H9 (cell line): ENCODE results near the gene HAPLN1. TPM values are rescaled to one million over a fixed set of nuclear protein-coding genes. Genes with fewer than 3 reads are reported as not detected.

Source experiments
- DNase-seq: peaks from one replicate; pipeline ENCODE4 v3.0.0-alpha.2; 2017
- H2AFZ ChIP-seq: one replicate; pipeline ENCODE4 v1.6.1; 2013; ENCODE audit warnings: mild to moderate bottlenecking, low read length, control low read depth, moderate library complexity
- H2AK5ac ChIP-seq: 2 replicates; pipeline ENCODE4 v1.6.1; 2013; ENCODE audit warnings: low read length, control low read depth, mixed read lengths; ENCODE audit not compliant: insufficient read length
- H2BK120ac ChIP-seq: one replicate; pipeline ENCODE4 v1.6.1; 2013; ENCODE audit warnings: low read depth, mild to moderate bottlenecking, low read length, control low read depth, inconsistent platforms; ENCODE audit not compliant: poor library complexity, severe bottlenecking
- H2BK12ac ChIP-seq: 2 replicates; pipeline ENCODE4 v1.6.1; 2013; ENCODE audit warnings: low read length, control low read depth, mixed read lengths, low read depth; ENCODE audit not compliant: insufficient read length
- H2BK15ac ChIP-seq: 2 replicates; pipeline ENCODE4 v1.6.1; 2013; ENCODE audit warnings: low read depth, low read length, control low read depth
- H2BK20ac ChIP-seq: one replicate; pipeline ENCODE4 v1.6.1; 2013; ENCODE audit warnings: low read depth, mild to moderate bottlenecking, low read length, control low read depth, inconsistent platforms; ENCODE audit not compliant: poor library complexity, severe bottlenecking
- H2BK5ac ChIP-seq: 2 replicates; pipeline ENCODE4 v1.6.1; 2013; ENCODE audit warnings: low read length, control low read depth, mixed read lengths; ENCODE audit not compliant: insufficient read length
- H3K14ac ChIP-seq: 2 replicates; pipeline ENCODE4 v1.6.1; 2013; ENCODE audit warnings: low read length, control low read depth; ENCODE audit not compliant: insufficient read depth
- H3K18ac ChIP-seq: 2 replicates; pipeline ENCODE4 v1.6.1; 2013; ENCODE audit warnings: low read depth, mild to moderate bottlenecking, mixed read lengths, low read length, control low read depth; ENCODE audit not compliant: insufficient read length
- H3K23ac ChIP-seq: 2 replicates; pipeline ENCODE4 v1.6.1; 2013; ENCODE audit warnings: low read length, control low read depth, mixed read lengths, low read depth; ENCODE audit not compliant: insufficient read length
- H3K23me2 ChIP-seq: 2 replicates; pipeline ENCODE4 v1.6.1; 2013; ENCODE audit warnings: low read depth, mild to moderate bottlenecking, mixed read lengths, low read length, control low read depth; ENCODE audit not compliant: insufficient read length, poor library complexity, severe bottlenecking
- H3K27ac ChIP-seq: 2 replicates; pipeline ENCODE4 v1.5.1; 2013; ENCODE audit warnings: low read length, control low read depth, mixed read lengths, low read depth; ENCODE audit not compliant: insufficient read length
- H3K27me3 ChIP-seq: 2 replicates; pipeline ENCODE4 v1.6.1; 2013; ENCODE audit warnings: low read length, control low read depth, inconsistent platforms; ENCODE audit not compliant: insufficient read depth
- H3K4ac ChIP-seq: 2 replicates; pipeline ENCODE4 v1.6.1; 2013; ENCODE audit warnings: low read depth, mild to moderate bottlenecking, control low read depth, inconsistent platforms, low read length, moderate library complexity
- H3K4me1 ChIP-seq: 2 replicates; pipeline ENCODE4 v1.6.1; 2013; ENCODE audit warnings: low read length, control low read depth, inconsistent platforms; ENCODE audit not compliant: insufficient read depth
- H3K4me2 ChIP-seq: 2 replicates; pipeline ENCODE4 v1.6.1; 2013; ENCODE audit warnings: low read length, control low read depth, mixed read lengths; ENCODE audit not compliant: insufficient read length, insufficient read depth
- H3K56ac ChIP-seq: 2 replicates; pipeline ENCODE4 v1.6.1; 2013; ENCODE audit warnings: low read depth, mild to moderate bottlenecking, mixed read lengths, low read length, control low read depth; ENCODE audit not compliant: insufficient read length
- H3K79me1 ChIP-seq: 2 replicates; pipeline ENCODE4 v1.6.1; 2013; ENCODE audit warnings: low read depth, mild to moderate bottlenecking, moderate library complexity, low read length, control low read depth, inconsistent platforms; ENCODE audit not compliant: insufficient read depth, poor library complexity, severe bottlenecking
- H3K79me2 ChIP-seq: 2 replicates; pipeline ENCODE4 v1.6.1; 2013; ENCODE audit warnings: low read length, control low read depth, inconsistent platforms; ENCODE audit not compliant: insufficient read depth
- H3K9ac ChIP-seq: 2 replicates; pipeline ENCODE4 v1.6.1; 2013; ENCODE audit warnings: low read length, control low read depth, mixed read lengths; ENCODE audit not compliant: insufficient read length; ENCODE audit errors: extremely low read depth
- H3K9me3 ChIP-seq: one replicate; pipeline ENCODE4 v1.6.1; 2013; ENCODE audit warnings: low read depth, low read length, inconsistent platforms; ENCODE audit not compliant: control insufficient read depth
- H3T11ph ChIP-seq: one replicate; pipeline ENCODE4 v1.6.1; 2013; ENCODE audit warnings: mild to moderate bottlenecking, low read length, control low read depth, inconsistent platforms
- H4K20me1 ChIP-seq: one replicate; pipeline ENCODE4 v1.6.1; 2013; ENCODE audit not compliant: control insufficient read depth, insufficient read length, insufficient read depth
- H4K5ac ChIP-seq: 2 replicates; pipeline ENCODE4 v1.6.1; 2013; ENCODE audit warnings: low read depth, mild to moderate bottlenecking, mixed read lengths, low read length, control low read depth; ENCODE audit not compliant: insufficient read length
- H4K8ac ChIP-seq: replicated peaks from 2 replicates; pipeline ENCODE4 v1.6.1; 2013; ENCODE audit warnings: low read length, control low read depth, mixed read lengths, low read depth; ENCODE audit not compliant: insufficient read length
- H4K91ac ChIP-seq: 2 replicates; pipeline ENCODE4 v1.6.1; 2013; ENCODE audit warnings: low read depth, mild to moderate bottlenecking, moderate library complexity, mixed read lengths, low read length, control low read depth; ENCODE audit not compliant: insufficient read length
- H3K27ac Mint-ChIP-seq, 3 experiments: 2 replicates in 2 of 3; 3 replicates in 1 of 3; pipeline ENCODE4 v1.8.0; 2020 to 2021; ENCODE audit warnings: mixed read lengths in 3 of 3, mild to moderate bottlenecking in 1 of 3, moderate library complexity in 1 of 3
- H3K27me3 Mint-ChIP-seq: 2 replicates; pipeline ENCODE4 v1.8.0; 2021; ENCODE audit warnings: low read depth, mild to moderate bottlenecking, moderate library complexity, mixed read lengths
- H3K36me3 Mint-ChIP-seq, 3 experiments: 2 replicates in 2 of 3; 3 replicates in 1 of 3; pipeline ENCODE4 v1.8.0; 2020 to 2021; ENCODE audit warnings: low read depth in 3 of 3, mixed read lengths in 3 of 3; ENCODE audit not compliant: insufficient read depth in 1 of 3
- H3K4me1 Mint-ChIP-seq, 2 experiments: 2 replicates each; pipeline ENCODE4 v1.8.0; 2020; ENCODE audit warnings: mixed read lengths in 2 of 2
- H3K4me3 Mint-ChIP-seq, 2 experiments: 2 replicates in 1 of 2; 3 replicates in 1 of 2; pipeline ENCODE4 v1.8.0; 2020 to 2021; ENCODE audit warnings: mild to moderate bottlenecking in 2 of 2, mixed read lengths in 2 of 2, moderate library complexity in 1 of 2
- H3K9me3 Mint-ChIP-seq, 2 experiments: 2 replicates in 1 of 2; 3 replicates in 1 of 2; pipeline ENCODE4 v1.8.0; 2020; ENCODE audit warnings: mild to moderate bottlenecking in 2 of 2, mixed read lengths in 2 of 2, moderate library complexity in 1 of 2
- WGBS: extraction: QIAGEN DNeasy Blood & Tissue Kit; methylation state at CpG from one replicate; pipeline ENCODE4 v1.1.7; 2013; ENCODE audit warnings: missing lambda C conversion rate, low lambda C conversion rate, mixed read lengths; ENCODE audit not compliant: insufficient read length; ENCODE audit errors: extremely low coverage; 5-methylcytosine and 5-hydroxymethylcytosine counted together
- total RNA-seq: library from RNA; stranded (reverse); gene quantifications from 2 replicates; pipeline ENCODE4 v1.2.1, GENCODE V29; 2021
- TF ChIP-seq, protein P1 (sequence below): fragments of 200-600 bp; sonication (generic); conservative IDR thresholded peaks from 3 replicates; pipeline ENCODE4 v1.8.0; 2021; ENCODE audit warnings: antibody characterized with exemption, mild to moderate bottlenecking

HAPLN1 gene
- total RNA-seq, 1 experiment from 2014 or later, result 0.22 TPM

- Mint-ChIP-seq H3K27ac (no peak overlapping the region), H3K27me3 (peaks cover 3% of the 10 kb centered on the region), H3K4me1 (peaks cover 29 to 32% of the 10 kb centered on the region in 2 experiments), H3K9me3 (peaks cover 0 to 2% of the 10 kb centered on the region in 2 experiments; a peak in 4 of 5 replicates), H3K4me3 (no peak overlapping the region), H3K36me3 (peaks cover 0 to 5% (median 0%) of the 10 kb centered on the region in 3 experiments; a peak in 1 of 7 replicates)
- Histone ChIP-seq H2BK5ac (no peak overlapping the region), H2BK20ac (no peak overlapping the region), H3K56ac (no peak overlapping the region), H3K4me1 (peaks cover 4% of the 10 kb centered on the region), H3T11ph (no peak overlapping the region), H2BK120ac (no peak overlapping the region), H3K27ac (no peak overlapping the region), H4K8ac (no peak overlapping the region), H4K91ac (no peak overlapping the region), H4K5ac (no peak overlapping the region), H3K18ac (no peak overlapping the region), H2BK12ac (no peak overlapping the region), H2AK5ac (no peak overlapping the region), H3K4me2 (no peak overlapping the region), H4K20me1 (no peaks in the 10 kb centered on the region), H3K9ac (no peak overlapping the region), H3K4ac (no peak overlapping the region), H2AFZ (peak overlapping the region; percentile 91), H3K79me1 (no peaks in the 10 kb centered on the region), H3K9me3 (no peaks in the 10 kb centered on the region), H3K23ac (no peak overlapping the region), H3K79me2 (no peaks in the 10 kb centered on the region), H3K14ac (no peak overlapping the region), H3K23me2 (peaks cover 7% of the 10 kb centered on the region), H3K27me3 (no peaks in the 10 kb centered on the region), H2BK15ac (no peak overlapping the region)
- WGBS, result no CpG with 5 or more reads among the region's 2 CpGs
- TF ChIP-seq, protein P1, sequence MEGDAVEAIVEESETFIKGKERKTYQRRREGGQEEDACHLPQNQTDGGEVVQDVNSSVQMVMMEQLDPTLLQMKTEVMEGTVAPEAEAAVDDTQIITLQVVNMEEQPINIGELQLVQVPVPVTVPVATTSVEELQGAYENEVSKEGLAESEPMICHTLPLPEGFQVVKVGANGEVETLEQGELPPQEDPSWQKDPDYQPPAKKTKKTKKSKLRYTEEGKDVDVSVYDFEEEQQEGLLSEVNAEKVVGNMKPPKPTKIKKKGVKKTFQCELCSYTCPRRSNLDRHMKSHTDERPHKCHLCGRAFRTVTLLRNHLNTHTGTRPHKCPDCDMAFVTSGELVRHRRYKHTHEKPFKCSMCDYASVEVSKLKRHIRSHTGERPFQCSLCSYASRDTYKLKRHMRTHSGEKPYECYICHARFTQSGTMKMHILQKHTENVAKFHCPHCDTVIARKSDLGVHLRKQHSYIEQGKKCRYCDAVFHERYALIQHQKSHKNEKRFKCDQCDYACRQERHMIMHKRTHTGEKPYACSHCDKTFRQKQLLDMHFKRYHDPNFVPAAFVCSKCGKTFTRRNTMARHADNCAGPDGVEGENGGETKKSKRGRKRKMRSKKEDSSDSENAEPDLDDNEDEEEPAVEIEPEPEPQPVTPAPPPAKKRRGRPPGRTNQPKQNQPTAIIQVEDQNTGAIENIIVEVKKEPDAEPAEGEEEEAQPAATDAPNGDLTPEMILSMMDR, result no peak
- DNase-seq, result no peak
These were observed 3.3 kb upstream of the HAPLN1 start for GRCh38 chr5:83724001-83724400.
